Gastrocnemius medialis (tissue), 4 donors: Measurements from ENCODE around the gene CENPB.

Source experiments
- POLR2A ChIP-seq, 2 donors: fragments of 450-650 bp; IDR thresholded peaks; one replicate each; pipeline ENCODE4 v1.6.1; 2017; ENCODE audit warnings: antibody characterized with exemption in 2 of 2, mild to moderate bottlenecking in 2 of 2, moderate library complexity in 2 of 2
- TF ChIP-seq, protein P1 (sequence below), 5 experiments: fragments of 450-650 bp in 3 of 5; fragments of 200-600 bp in 2 of 5; sonication (generic) in 2 of 5; IDR thresholded peaks in 4 of 5; conservative IDR thresholded peaks in 1 of 5; 1 replicate in 4 of 5; 2 replicates in 1 of 5; pipeline ENCODE4 v1.5.1; 2016 to 2019; ENCODE audit warnings: antibody characterized with exemption in 5 of 5, mild to moderate bottlenecking in 3 of 5, moderate library complexity in 3 of 5

DNA sequence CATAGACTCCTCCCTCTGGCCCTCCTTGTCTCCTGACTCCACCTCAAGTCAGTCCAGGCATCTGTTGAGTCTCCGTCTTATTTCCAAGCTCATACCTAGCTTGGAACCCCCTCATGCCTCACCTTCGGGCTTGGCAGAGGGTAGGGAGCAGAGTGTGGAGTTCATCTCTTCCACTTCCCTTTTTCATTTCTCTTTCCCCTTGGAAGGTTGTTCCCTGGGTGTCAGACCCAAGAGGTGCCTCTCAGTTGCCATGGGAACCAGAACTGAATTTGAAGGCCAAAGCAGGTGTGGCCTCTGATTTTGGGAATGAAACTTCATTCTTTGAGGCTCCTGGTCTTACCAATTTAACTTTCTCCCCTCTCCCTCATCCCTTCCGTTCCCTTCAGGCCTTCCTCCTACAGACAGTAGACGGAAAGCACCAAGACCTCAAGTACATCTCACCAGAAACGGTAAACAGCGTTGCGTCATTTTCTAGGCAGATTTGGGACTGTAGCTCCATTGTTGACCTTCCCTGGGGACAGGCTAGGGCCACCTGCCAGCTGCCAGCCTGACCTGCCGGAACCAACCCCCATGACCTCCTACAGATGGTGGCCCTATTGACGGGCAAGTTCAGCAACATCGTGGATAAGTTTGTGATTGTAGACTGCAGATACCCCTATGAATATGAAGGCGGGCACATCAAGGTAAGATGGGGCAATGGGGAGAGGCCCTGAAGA, 16.1 kb upstream of the CENPB start:
- TF ChIP-seq, protein P1, sequence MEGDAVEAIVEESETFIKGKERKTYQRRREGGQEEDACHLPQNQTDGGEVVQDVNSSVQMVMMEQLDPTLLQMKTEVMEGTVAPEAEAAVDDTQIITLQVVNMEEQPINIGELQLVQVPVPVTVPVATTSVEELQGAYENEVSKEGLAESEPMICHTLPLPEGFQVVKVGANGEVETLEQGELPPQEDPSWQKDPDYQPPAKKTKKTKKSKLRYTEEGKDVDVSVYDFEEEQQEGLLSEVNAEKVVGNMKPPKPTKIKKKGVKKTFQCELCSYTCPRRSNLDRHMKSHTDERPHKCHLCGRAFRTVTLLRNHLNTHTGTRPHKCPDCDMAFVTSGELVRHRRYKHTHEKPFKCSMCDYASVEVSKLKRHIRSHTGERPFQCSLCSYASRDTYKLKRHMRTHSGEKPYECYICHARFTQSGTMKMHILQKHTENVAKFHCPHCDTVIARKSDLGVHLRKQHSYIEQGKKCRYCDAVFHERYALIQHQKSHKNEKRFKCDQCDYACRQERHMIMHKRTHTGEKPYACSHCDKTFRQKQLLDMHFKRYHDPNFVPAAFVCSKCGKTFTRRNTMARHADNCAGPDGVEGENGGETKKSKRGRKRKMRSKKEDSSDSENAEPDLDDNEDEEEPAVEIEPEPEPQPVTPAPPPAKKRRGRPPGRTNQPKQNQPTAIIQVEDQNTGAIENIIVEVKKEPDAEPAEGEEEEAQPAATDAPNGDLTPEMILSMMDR (IDR thresholded peaks at IDR 0.05 in 4 of 5, conservative IDR thresholded peaks at IDR 0.05 in 1 of 5), result no peak
- no peak for TF ChIP-seq POLR2A (IDR thresholded peaks at IDR 0.05)
